ENCODE measurements around the gene JAZF1. TPM values are rescaled to one million over a fixed set of nuclear protein-coding genes. Genes with fewer than 3 reads are reported as not detected.

The JAZF1 gene
- polyA plus RNA-seq, 1 experiment, result 11.6 TPM

DNA sequence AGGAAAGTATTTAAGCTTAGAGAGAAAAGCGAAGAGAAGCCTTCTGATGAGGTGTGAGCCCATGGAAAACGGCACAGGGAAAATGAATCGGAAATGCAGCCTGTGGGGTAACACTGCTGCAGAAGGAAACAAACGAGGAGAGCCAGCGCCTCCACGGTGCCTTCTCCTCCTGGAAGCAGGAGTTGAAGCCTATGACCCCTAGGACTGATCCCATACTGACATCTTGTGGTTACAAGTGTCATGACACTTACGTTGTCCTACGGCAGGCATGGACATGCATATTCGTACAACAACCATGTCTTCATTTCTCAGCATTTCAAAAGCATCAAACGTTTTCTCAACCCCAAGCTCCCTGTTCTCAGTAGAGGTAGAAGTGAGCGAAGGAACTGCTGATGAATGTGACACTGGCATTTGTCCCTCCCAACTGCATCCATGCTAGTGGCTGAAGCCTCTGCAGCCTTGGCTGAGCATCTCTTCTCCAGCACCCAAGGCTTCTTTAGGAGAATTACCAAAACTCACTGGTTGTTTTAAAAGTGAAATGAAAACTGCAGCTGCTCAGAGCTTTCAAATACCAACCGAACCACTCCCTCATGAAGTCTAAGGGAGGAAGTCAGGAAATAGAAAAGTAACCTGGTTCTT lies 160.2 kb downstream of the JAZF1 start:
- DNase-seq (ENCODE audit: low read depth), result no peak

DNA sequence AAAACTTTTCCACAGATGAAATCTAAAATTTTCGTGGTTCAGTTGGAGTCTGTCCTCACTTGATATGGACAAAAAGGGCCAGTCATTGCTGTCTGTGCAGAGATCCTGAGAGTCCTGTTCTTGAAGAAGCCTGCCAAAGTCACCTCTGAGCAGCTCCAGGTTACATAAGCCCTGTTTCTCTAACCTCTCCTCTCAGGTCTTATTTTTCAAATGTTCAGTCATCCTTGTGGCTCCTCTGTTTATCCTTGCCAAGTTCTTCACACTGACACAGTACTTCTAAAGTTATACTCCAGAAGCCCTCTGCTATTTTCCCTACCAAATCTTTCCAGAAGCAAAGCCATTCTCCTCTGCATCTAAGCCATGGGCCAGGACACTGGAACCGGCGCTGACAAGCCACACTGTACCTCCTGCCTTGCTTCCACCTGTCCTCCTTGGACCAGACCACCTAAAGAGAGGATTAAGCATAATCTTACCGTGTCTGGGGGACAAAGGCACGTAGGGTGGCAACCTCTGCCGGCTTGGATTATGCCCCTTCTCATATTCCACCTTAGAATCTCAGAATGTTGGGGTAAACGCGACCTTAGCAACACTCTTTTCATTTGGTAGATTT lies 161.6 kb downstream of the JAZF1 start:
- Histone ChIP-seq H3K4me3 (ENCODE audit: low read depth, low read length) (no peak overlapping the region), H3K27me3 (ENCODE audit: control insufficient read depth, insufficient read depth, low read length) (no peaks in the 10 kb centered on the region), H3K36me3 (ENCODE audit: control insufficient read depth, insufficient read depth, low read length) (peaks cover 2% of the 10 kb centered on the region; the same call in 1 of the 2 replicates)
- CTCF ChIA-PET, result interaction anchor here (1.0 to 1.4 kb wide), 6 partner anchors 10 to 823 kb away, joined by 3 to 10 read pairs (median 4); no protein-coding TSS in a partner anchor
- no peak for DNase-seq (ENCODE audit: low read depth)
- POLR2A ChIA-PET, result no interaction called here
- TF ChIP-seq, protein P1, sequence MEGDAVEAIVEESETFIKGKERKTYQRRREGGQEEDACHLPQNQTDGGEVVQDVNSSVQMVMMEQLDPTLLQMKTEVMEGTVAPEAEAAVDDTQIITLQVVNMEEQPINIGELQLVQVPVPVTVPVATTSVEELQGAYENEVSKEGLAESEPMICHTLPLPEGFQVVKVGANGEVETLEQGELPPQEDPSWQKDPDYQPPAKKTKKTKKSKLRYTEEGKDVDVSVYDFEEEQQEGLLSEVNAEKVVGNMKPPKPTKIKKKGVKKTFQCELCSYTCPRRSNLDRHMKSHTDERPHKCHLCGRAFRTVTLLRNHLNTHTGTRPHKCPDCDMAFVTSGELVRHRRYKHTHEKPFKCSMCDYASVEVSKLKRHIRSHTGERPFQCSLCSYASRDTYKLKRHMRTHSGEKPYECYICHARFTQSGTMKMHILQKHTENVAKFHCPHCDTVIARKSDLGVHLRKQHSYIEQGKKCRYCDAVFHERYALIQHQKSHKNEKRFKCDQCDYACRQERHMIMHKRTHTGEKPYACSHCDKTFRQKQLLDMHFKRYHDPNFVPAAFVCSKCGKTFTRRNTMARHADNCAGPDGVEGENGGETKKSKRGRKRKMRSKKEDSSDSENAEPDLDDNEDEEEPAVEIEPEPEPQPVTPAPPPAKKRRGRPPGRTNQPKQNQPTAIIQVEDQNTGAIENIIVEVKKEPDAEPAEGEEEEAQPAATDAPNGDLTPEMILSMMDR (IDR thresholded peaks at IDR 0.05; ENCODE audit: insufficient read depth, low read depth, low read length), result no peak

More for the DNA sequence above, 160.2 kb downstream of the JAZF1 start:
- Histone ChIP-seq H3K4me3 (ENCODE audit: low read depth, low read length) (no peak overlapping the region), H3K36me3 (ENCODE audit: control insufficient read depth, insufficient read depth, low read length) (no peaks in the 10 kb centered on the region; the same call in 1 of the 2 replicates), H3K27me3 (ENCODE audit: control insufficient read depth, insufficient read depth, low read length) (no peaks in the 10 kb centered on the region)
- TF ChIP-seq, protein P1 (IDR thresholded peaks at IDR 0.05; ENCODE audit: insufficient read depth, low read depth, low read length), result peak; percentile 82
- ChIA-PET POLR2A (interaction anchor here (0.5 kb wide), 1 partner anchor 114 kb away, joined by 4 read pairs; no protein-coding TSS in a partner anchor), CTCF (interaction anchor here (0.6 to 2.3 kb wide), 41 partner anchors 10 to 841 kb away, joined by 3 to 11 read pairs (median 3); no protein-coding TSS in a partner anchor)

DNA sequence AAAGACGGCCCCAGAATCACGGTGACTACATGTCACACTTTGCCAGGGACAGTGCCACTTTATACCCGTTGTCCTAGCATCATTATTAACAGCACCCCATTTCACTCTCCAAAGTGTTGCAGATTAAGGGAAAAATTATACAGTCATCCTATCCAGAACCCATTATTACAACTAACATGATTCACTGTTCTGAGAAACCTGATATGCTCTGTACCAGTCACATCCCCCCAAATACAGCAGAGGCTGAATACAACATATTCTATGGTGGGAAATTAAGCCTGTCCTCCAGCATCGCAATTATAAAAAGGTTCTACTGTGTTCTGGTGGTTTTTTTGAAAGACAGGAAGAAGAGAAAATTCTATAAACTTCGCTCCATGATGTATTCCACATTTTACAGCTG lies 162.1 kb downstream of the JAZF1 start:
- no peak for DNase-seq (ENCODE audit: low read depth)

DNA sequence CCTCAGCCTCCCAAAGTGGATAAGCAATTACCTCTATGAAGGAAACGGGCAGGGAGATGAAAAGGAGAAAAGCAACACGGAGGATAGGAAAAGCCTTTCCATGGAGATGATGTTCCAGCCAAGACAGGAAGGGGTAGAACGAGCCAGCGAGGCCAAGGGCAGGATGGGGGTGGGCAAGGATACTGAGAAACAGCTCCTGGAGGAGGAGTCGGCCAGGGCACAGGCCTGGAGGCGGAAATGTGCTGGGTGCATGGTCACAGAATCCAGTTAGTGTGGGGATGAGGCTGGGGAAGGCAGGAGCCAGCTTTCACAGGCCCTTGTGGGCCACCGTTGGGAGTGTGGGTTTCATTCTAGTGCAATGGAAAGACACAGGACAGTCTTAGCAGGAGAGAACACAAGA lies 162.6 kb downstream of the JAZF1 start:
- TF ChIP-seq, protein P1 (IDR thresholded peaks at IDR 0.05; ENCODE audit: insufficient read depth, low read depth, low read length), result no peak
- POLR2A ChIA-PET, result no interaction called here
- H3K36me3 ChIP-seq (ENCODE audit: control insufficient read depth, insufficient read depth, low read length), result peaks cover 2% of the 10 kb centered on the region; the same call in 1 of the 2 replicates
- H3K4me3 ChIP-seq (ENCODE audit: low read depth, low read length), result no peak overlapping the region
- DNase-seq (ENCODE audit: low read depth), result no peak
- CTCF ChIA-PET, result interaction anchor here (0.8 to 1.2 kb wide), 2 partner anchors 44 to 106 kb away, joined by 3 to 5 read pairs; no protein-coding TSS in a partner anchor
- no peaks in the 10 kb centered on the region for H3K27me3 ChIP-seq (ENCODE audit: control insufficient read depth, insufficient read depth, low read length)

More for the DNA sequence above, 162.1 kb downstream of the JAZF1 start:
- TF ChIP-seq, protein P1 (IDR thresholded peaks at IDR 0.05; ENCODE audit: insufficient read depth, low read depth, low read length), result no peak
- Histone ChIP-seq H3K27me3 (ENCODE audit: control insufficient read depth, insufficient read depth, low read length) (no peaks in the 10 kb centered on the region), H3K36me3 (ENCODE audit: control insufficient read depth, insufficient read depth, low read length) (peaks cover 2% of the 10 kb centered on the region; the same call in 1 of the 2 replicates), H3K4me3 (ENCODE audit: low read depth, low read length) (no peak overlapping the region)
- CTCF ChIA-PET, result interaction anchor here (1.2 kb wide), 1 partner anchor 43 kb away, joined by 5 read pairs; no protein-coding TSS in a partner anchor
- POLR2A ChIA-PET, result no interaction called here

DNA sequence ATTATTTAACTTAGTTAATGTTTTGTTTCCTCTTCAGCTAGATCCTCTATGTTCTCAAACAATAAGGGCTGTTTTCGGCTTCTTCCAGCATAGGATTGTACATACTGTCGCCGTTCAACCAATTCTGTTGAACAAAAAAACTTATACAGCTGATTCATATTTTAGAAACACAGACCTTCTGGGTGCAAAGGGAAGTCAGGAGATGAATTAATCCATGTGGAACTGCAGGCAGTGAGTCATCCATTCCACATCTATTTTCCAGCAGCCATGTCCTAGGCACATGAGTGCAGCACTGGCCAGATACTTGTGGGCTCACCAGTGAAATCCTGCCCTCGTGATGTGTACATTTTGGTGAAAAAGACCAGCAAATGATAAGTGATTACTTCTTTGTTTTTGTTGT lies 163.2 kb downstream of the JAZF1 start:
- no peak for DNase-seq (ENCODE audit: low read depth)
- H3K27me3 ChIP-seq (ENCODE audit: control insufficient read depth, insufficient read depth, low read length), result no peaks in the 10 kb centered on the region
- ChIA-PET CTCF (interaction anchor here (0.6 to 1.7 kb wide), 4 partner anchors 9 to 106 kb away, joined by 3 to 5 read pairs (median 3); no protein-coding TSS in a partner anchor), POLR2A (no interaction called here)
- H3K4me3 ChIP-seq (ENCODE audit: low read depth, low read length), result no peak overlapping the region
- H3K36me3 ChIP-seq (ENCODE audit: control insufficient read depth, insufficient read depth, low read length), result peaks cover 2% of the 10 kb centered on the region; the same call in 1 of the 2 replicates
- TF ChIP-seq, protein P1 (IDR thresholded peaks at IDR 0.05; ENCODE audit: insufficient read depth, low read depth, low read length), result no peak

Data from BJ (cell line).